Measurements from ENCODE around the gene OR51S1.
"Not testable (repeated sequence)": the region's sequence is repeated elsewhere in the genome, so short reads cannot be mapped to it uniquely, and the experiment has no call there.

OR51S1 gene

DNA sequence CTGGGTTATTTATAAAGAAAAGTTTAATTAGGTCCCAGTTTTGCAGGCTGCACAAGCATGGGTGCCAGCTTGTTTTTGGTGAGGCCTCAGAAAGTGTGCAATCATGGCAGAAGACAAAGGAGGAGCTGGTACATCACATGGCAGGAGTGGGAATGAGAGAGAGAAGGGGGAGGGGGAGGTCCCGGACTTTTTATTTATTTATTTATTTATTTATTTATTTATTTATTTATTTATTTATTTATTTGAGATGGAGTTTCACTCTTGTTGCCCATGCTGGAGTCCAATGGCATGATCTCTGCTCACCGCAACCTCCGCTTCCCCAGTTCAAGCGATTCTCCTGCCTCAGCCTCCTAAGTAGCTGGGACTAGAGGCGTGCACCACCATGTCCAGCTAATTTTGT lies 47.7 kb downstream of the OR51S1 start:
- DNase-seq: not testable (repeated sequence)

- no peak for DNase-seq
Measured at GRCh38 chr11:4798427-4799183, 50.4 kb downstream of the OR51S1 start.
